Pancreas (tissue), 10 donors: Measurements from ENCODE around the gene EGF. TPM values are rescaled to one million over a fixed set of nuclear protein-coding genes. Genes with fewer than 3 reads are reported as not detected.
A peak's percentile ranks its signal among the peaks of the same experiment; 100 is the strongest.
"Not testable (repeated sequence)": the region's sequence is repeated elsewhere in the genome, so short reads cannot be mapped to it uniquely, and the experiment has no call there.

Experiments used
- ATAC-seq, 4 donors: fragments of 200-7000 bp; cut with Tn5 transposase; one replicate each; pipeline versions ENCODE4 v1.8.0 to v1.9.1; 2020; ENCODE audit warnings: mild to moderate bottlenecking in 4 of 4, moderate library complexity in 4 of 4
- DNase-seq, 6 donors: peaks; one replicate each; pipeline ENCODE4 v3.0.0-alpha.2; 2020
- FAIRE-seq: peaks from 2 replicates; lab custom pipeline; 2012; peaks lifted over from hg19 to GRCh38; lab: Jason Lieb, UNC
- H3K27ac ChIP-seq, 4 donors: fragments of 200-600 bp; sonication (generic); 1 replicate in 3 of 4; 2 replicates in 1 of 4; pipeline versions ENCODE4 v1.5.0 to v1.8.0; 2020
- H3K27me3 ChIP-seq, 4 donors: fragments of 200-600 bp; one replicate each; pipeline ENCODE4 v1.8.0; 2021
- H3K36me3 ChIP-seq, 3 donors: fragments of 200-600 bp; sonication (generic) in 1 of 3; one replicate each; pipeline versions ENCODE4 v1.5.0 to v1.8.0; 2020 to 2021
- H3K4me1 ChIP-seq, 3 donors: fragments of 200-600 bp; one replicate each; pipeline ENCODE4 v1.8.0; 2021
- H3K4me3 ChIP-seq, 4 donors: fragments of 200-600 bp; sonication (generic) in 2 of 4; one replicate each; pipeline versions ENCODE4 v1.5.0 to v1.8.0; 2020 to 2021
- H3K9me3 ChIP-seq, 4 donors: fragments of 200-600 bp; one replicate each; pipeline ENCODE4 v1.8.0; 2021
- CTCF ChIP-seq, 4 donors: fragments of 200-600 bp; sonication (generic) in 3 of 4; IDR thresholded peaks; one replicate each; pipeline versions ENCODE4 v1.5.0 to v1.8.0; 2021; ENCODE audit warnings: antibody characterized with exemption in 4 of 4
- WGBS, 2 donors: extraction: QIAGEN DNeasy Blood & Tissue Kit; methylation state at CpG; one replicate each; pipeline ENCODE4 v1.1.7; 2013; 5-methylcytosine and 5-hydroxymethylcytosine counted together
- intact Hi-C, 3 donors: fragments of 100-400 bp; cut with DNase I; formaldehyde crosslinking; loops; one replicate each; pipeline versions ENCODE4 v1.11.1 to v1.14.2; 2022
- polyA plus RNA-seq, 2 donors: library from polyadenylated mRNA; stranded (reverse); fragments of 200-250 nt; gene quantifications; one replicate each; pipeline ENCODE4 v1.2.3, GENCODE V29; 2013
- total RNA-seq, 6 donors: library from RNA; stranded (reverse); fragmentation: NEBNext Ultra II Directional in 4 of 6; extraction: Animal tissue kit (Norgen Biotek cat#: 25700) in 4 of 6; gene quantifications; one replicate each; pipeline versions ENCODE4 v1.2.1 to v1.2.4, GENCODE V29; 2021 to 2023
- donor health status: healthy with polysubstance abuse.
- donor health status: DM: no; HTN: no; CAD: no; lungs with moderate emphysema.
- donor health status: DM: no; HTN: no; CAD: no.
- donor health status: control.
- donor health status: control.
- donor health status: Bipolar disorder and iron deficiency.
- donor health status: DM: yes; HTN: yes; CAD: no.
- donor health status: DM: no; HTN: no; CAD: no.
- donor health status: DM: no; HTN: no; CAD: no.
- donor health status: DM: yes; HTN: yes; CAD: no.

Gene EGF
- total and polyA plus RNA-seq, 8 donors = 12.8 to 67.2 (median 23.1) TPM

GRCh38 chr4:109872950-109873656 is 39.6 kb upstream of the EGF start:
- peak in 1 of 6 donors; percentile 33 for DNase-seq
- intact Hi-C loops = no loop called here
- H3K27ac ChIP-seq = no peak overlapping the region
- no peaks in the 10 kb centered on the region for H3K36me3 ChIP-seq
- no peaks in the 10 kb centered on the region for H3K9me3 ChIP-seq
- peak in 2 of 4 donors; percentile 12 for ATAC-seq
- H3K4me1 ChIP-seq = peaks cover 0 to 14% (median 7%) of the 10 kb centered on the region in 3 donors
- no peak for TF ChIP-seq CTCF (IDR thresholded peaks at IDR 0.05)
- 71 to 77% methylated on average over 6 of the region's 6 CpGs for WGBS, 2 donors
- no peaks in the 10 kb centered on the region for H3K27me3 ChIP-seq
- H3K4me3 ChIP-seq = no peak overlapping the region
- FAIRE-seq = no peak

- WGBS, 2 donors = 37 to 38% methylated on average over 11 of the region's 11 CpGs
- DNase-seq (peak in 2 of 6 donors; percentile 23 to 31), FAIRE-seq (no peak), ATAC-seq (peak; percentile 38 to 71 (median 58))
- Histone ChIP-seq H3K27ac (no peak overlapping the region), H3K4me1 (peaks cover 0 to 15% (median 8%) of the 10 kb centered on the region in 3 donors), H3K36me3 (no peaks in the 10 kb centered on the region), H3K9me3 (no peaks in the 10 kb centered on the region), H3K27me3 (no peaks in the 10 kb centered on the region), H3K4me3 (no peak overlapping the region)
- intact Hi-C loops = no loop called here
- no peak for TF ChIP-seq CTCF (IDR thresholded peaks at IDR 0.05)
Observed at GRCh38 chr4:109873791-109874514, 38.7 kb upstream of the EGF start.

- intact Hi-C loops = no loop called here
- FAIRE-seq (no peak), ATAC-seq (no peak), DNase-seq (no peak)
- Histone ChIP-seq H3K9me3 (no peaks in the 10 kb centered on the region), H3K4me1 (peaks cover 0 to 15% (median 8%) of the 10 kb centered on the region in 3 donors), H3K27ac (no peak overlapping the region), H3K27me3 (no peaks in the 10 kb centered on the region), H3K4me3 (no peak overlapping the region), H3K36me3 (no peaks in the 10 kb centered on the region)
- no peak for TF ChIP-seq CTCF (IDR thresholded peaks at IDR 0.05)
- WGBS, 2 donors = 88 to 99% methylated on average over 1 of the region's 1 CpG
Observed at GRCh38 chr4:109875106-109875505, 37.6 kb upstream of the EGF start.

GRCh38 chr4:109875553-109875952 is 37.1 kb upstream of the EGF start:
- ATAC-seq, intact Hi-C loops, H3K27me3 ChIP-seq, H3K4me3 ChIP-seq, H3K36me3 ChIP-seq, DNase-seq, H3K27ac ChIP-seq, FAIRE-seq, H3K9me3 ChIP-seq: not testable (repeated sequence)
- WGBS, 2 donors = 80 to 83% methylated on average over 2 of the region's 2 CpGs
- H3K4me1 ChIP-seq = peaks cover 0 to 15% (median 8%) of the 10 kb centered on the region in 3 donors

- DNase-seq (no peak), FAIRE-seq (no peak), ATAC-seq (no peak)
- H3K36me3 ChIP-seq = no peaks in the 10 kb centered on the region
- no peak overlapping the region for H3K4me3 ChIP-seq
- H3K27ac ChIP-seq = peak overlapping the region in 3 of 4 donors; percentile 28 to 67 (median 66)
- intact Hi-C loops = no loop called here
- 65 to 70% methylated on average over 2 of the region's 2 CpGs for WGBS, 2 donors
- no peak for TF ChIP-seq CTCF (IDR thresholded peaks at IDR 0.05)
- H3K27me3 ChIP-seq = no peaks in the 10 kb centered on the region
- peaks cover 0 to 15% (median 8%) of the 10 kb centered on the region in 3 donors for H3K4me1 ChIP-seq
- H3K9me3 ChIP-seq = no peaks in the 10 kb centered on the region
Observed at GRCh38 chr4:109876634-109877265, 35.9 kb upstream of the EGF start.
